ENCODE results near the gene PEX16. TPM values are rescaled to one million over a fixed set of nuclear protein-coding genes. Genes with fewer than 3 reads are reported as not detected.
A peak's percentile ranks its signal among the peaks of the same experiment; 100 is the strongest.

Gene PEX16
- total and polyA plus RNA-seq, 4 experiments from 2014 or later, result 49.6 to 71.5 (median 57.9) TPM

GRCh38 chr11:45899086-45899447, 18.6 kb downstream of the PEX16 start:
- H3K27me3 Mint-ChIP-seq, result peaks cover 19 to 24% of the 10 kb centered on the region in 2 donors

GRCh38 chr11:45897556-45897955, 20.1 kb downstream of the PEX16 start:
- Histone ChIP-seq H3K36me3 (ENCODE audit: insufficient read depth, low read length) (no peaks in the 10 kb centered on the region), H3K27ac (ENCODE audit: low read depth, low read length) (no peak overlapping the region), H3K4me1 (ENCODE audit: insufficient read depth, low read length) (peaks cover 13% of the 10 kb centered on the region), H3K4me3 (ENCODE audit: low read length in 2 of 2) (no peak overlapping the region), H3K9me3 (ENCODE audit: control insufficient read depth in 1 of 2, low read length in 2 of 2) (no peaks in the 10 kb centered on the region), H3K27me3 (ENCODE audit: insufficient read depth, low read length) (peaks cover 23% of the 10 kb centered on the region)
- DNase-seq, result no peak
- Mint-ChIP-seq H3K27me3 (peaks cover 19 to 29% of the 10 kb centered on the region in 2 donors), H3K9me3 (peaks cover 0 to 3% (median 0%) of the 10 kb centered on the region in 8 donors), H3K36me3 (no peaks in the 10 kb centered on the region), H3K4me1 (peaks cover 0 to 14% (median 0%) of the 10 kb centered on the region in 4 donors), H3K27ac (no peak overlapping the region), H3K4me3 (no peak overlapping the region)
- intact Hi-C loops (cut with micrococcal nuclease), result no loop called here
- ChIA-PET POLR2A (ENCODE audit: partially characterized antibody) (no interaction called here), CTCF (ENCODE audit: partially characterized antibody) (no interaction called here)

More at GRCh38 chr11:45899086-45899447, 18.6 kb downstream of the PEX16 start:
- no peaks in the 10 kb centered on the region for H3K9me3 ChIP-seq (ENCODE audit: control insufficient read depth in 1 of 2, low read length in 2 of 2)
- intact Hi-C loops (cut with micrococcal nuclease), result loop anchor here (2.0 kb wide), 1 partner anchor 14 kb away; the partner anchor contains the start of gene MAPK8IP1
- Mint-ChIP-seq H3K9me3 (peaks cover 0 to 3% (median 0%) of the 10 kb centered on the region in 8 donors), H3K36me3 (no peaks in the 10 kb centered on the region), H3K4me3 (peak overlapping the region in 7 of 8 donors; percentile 58 to 81 (median 74)), H3K4me1 (peaks cover 0 to 14% (median 0%) of the 10 kb centered on the region in 4 donors), H3K27ac (peak overlapping the region in 3 of 7 donors; percentile 28 to 80 (median 32))
- no peaks in the 10 kb centered on the region for H3K36me3 ChIP-seq (ENCODE audit: insufficient read depth, low read length)
- H3K4me3 ChIP-seq (ENCODE audit: low read length in 2 of 2), result peak overlapping the region in 1 of 2 donors; percentile 32
- no peak overlapping the region for H3K27ac ChIP-seq (ENCODE audit: low read depth, low read length)
- peaks cover 13% of the 10 kb centered on the region for H3K4me1 ChIP-seq (ENCODE audit: insufficient read depth, low read length)
- peaks cover 23% of the 10 kb centered on the region for H3K27me3 ChIP-seq (ENCODE audit: insufficient read depth, low read length)
- DNase-seq, result no peak
- ChIA-PET CTCF (ENCODE audit: partially characterized antibody) (no interaction called here), POLR2A (ENCODE audit: partially characterized antibody) (interaction anchor here (1.2 kb wide), 1 partner anchor 19 kb away, joined by 3 read pairs; the partner anchor contains the start of gene PEX16)

- intact Hi-C loops (cut with micrococcal nuclease), result no loop called here
- DNase-seq, result peak in 1 of 5 donors; percentile 9
- Histone ChIP-seq H3K27ac (ENCODE audit: low read depth, low read length) (no peak overlapping the region), H3K9me3 (ENCODE audit: control insufficient read depth in 1 of 2, low read length in 2 of 2) (no peaks in the 10 kb centered on the region), H3K27me3 (ENCODE audit: insufficient read depth, low read length) (peaks cover 23% of the 10 kb centered on the region), H3K4me3 (ENCODE audit: low read length in 2 of 2) (no peak overlapping the region), H3K4me1 (ENCODE audit: insufficient read depth, low read length) (peaks cover 13% of the 10 kb centered on the region), H3K36me3 (ENCODE audit: insufficient read depth, low read length) (no peaks in the 10 kb centered on the region)
- Mint-ChIP-seq H3K36me3 (no peaks in the 10 kb centered on the region), H3K4me1 (peaks cover 0 to 14% (median 0%) of the 10 kb centered on the region in 4 donors), H3K9me3 (peaks cover 0 to 3% (median 0%) of the 10 kb centered on the region in 8 donors), H3K27ac (no peak overlapping the region), H3K4me3 (peak overlapping the region in 1 of 8 donors; percentile 8), H3K27me3 (peaks cover 19 to 32% of the 10 kb centered on the region in 2 donors)
- ChIA-PET CTCF (ENCODE audit: partially characterized antibody) (interaction anchor here (0.6 kb wide), 1 partner anchor 1092 kb away, joined by 3 read pairs; no protein-coding TSS in a partner anchor), POLR2A (ENCODE audit: partially characterized antibody) (no interaction called here)
Measured at GRCh38 chr11:45896422-45896984, 21.2 kb downstream of the PEX16 start.

GRCh38 chr11:45895553-45896259, 22.0 kb downstream of the PEX16 start:
- Mint-ChIP-seq H3K27ac (no peak overlapping the region), H3K9me3 (peaks cover 0 to 3% (median 0%) of the 10 kb centered on the region in 8 donors), H3K27me3 (peaks cover 18 to 30% of the 10 kb centered on the region in 2 donors), H3K36me3 (no peaks in the 10 kb centered on the region), H3K4me1 (peaks cover 0 to 12% (median 0%) of the 10 kb centered on the region in 4 donors), H3K4me3 (no peak overlapping the region)
- H3K36me3 ChIP-seq (ENCODE audit: insufficient read depth, low read length), result no peaks in the 10 kb centered on the region
- intact Hi-C loops (cut with micrococcal nuclease), result no loop called here
- H3K27ac ChIP-seq (ENCODE audit: low read depth, low read length), result no peak overlapping the region
- peaks cover 13% of the 10 kb centered on the region for H3K4me1 ChIP-seq (ENCODE audit: insufficient read depth, low read length)
- ChIA-PET POLR2A (ENCODE audit: partially characterized antibody) (no interaction called here), CTCF (ENCODE audit: partially characterized antibody) (interaction anchor here (0.6 kb wide), 1 partner anchor 1091 kb away, joined by 3 read pairs; no protein-coding TSS in a partner anchor)
- no peaks in the 10 kb centered on the region for H3K9me3 ChIP-seq (ENCODE audit: control insufficient read depth in 1 of 2, low read length in 2 of 2)
- peaks cover 23% of the 10 kb centered on the region for H3K27me3 ChIP-seq (ENCODE audit: insufficient read depth, low read length)
- H3K4me3 ChIP-seq (ENCODE audit: low read length in 2 of 2), result no peak overlapping the region
- DNase-seq, result peak in 1 of 5 donors; percentile 12

GRCh38 chr11:45894555-45895247, 23.0 kb downstream of the PEX16 start:
- POLR2A ChIA-PET (ENCODE audit: partially characterized antibody), result no interaction called here
- no peaks in the 10 kb centered on the region for H3K36me3 ChIP-seq (ENCODE audit: insufficient read depth, low read length)
- H3K27ac Mint-ChIP-seq, result peak overlapping the region in 1 of 7 donors; percentile 71
- H3K27me3 ChIP-seq (ENCODE audit: insufficient read depth, low read length), result peaks cover 23% of the 10 kb centered on the region
- intact Hi-C loops (cut with micrococcal nuclease), result no loop called here
- H3K4me1 Mint-ChIP-seq, result peaks cover 0 to 8% (median 0%) of the 10 kb centered on the region in 4 donors
- H3K4me3 ChIP-seq (ENCODE audit: low read length in 2 of 2), result no peak overlapping the region
- H3K27ac ChIP-seq (ENCODE audit: low read depth, low read length), result no peak overlapping the region
- H3K4me3 Mint-ChIP-seq, result no peak overlapping the region
- peaks cover 0 to 4% of the 10 kb centered on the region in 2 donors for H3K36me3 Mint-ChIP-seq
- H3K9me3 ChIP-seq (ENCODE audit: control insufficient read depth in 1 of 2, low read length in 2 of 2), result no peaks in the 10 kb centered on the region
- DNase-seq, result no peak
- peaks cover 16 to 29% of the 10 kb centered on the region in 2 donors for H3K27me3 Mint-ChIP-seq
- peaks cover 0 to 3% (median 0%) of the 10 kb centered on the region in 8 donors for H3K9me3 Mint-ChIP-seq
- CTCF ChIA-PET (ENCODE audit: partially characterized antibody), result no interaction called here
- peaks cover 12% of the 10 kb centered on the region for H3K4me1 ChIP-seq (ENCODE audit: insufficient read depth, low read length)

GRCh38 chr11:45892856-45893255, 24.8 kb downstream of the PEX16 start:
- ChIA-PET POLR2A (ENCODE audit: partially characterized antibody) (no interaction called here), CTCF (ENCODE audit: partially characterized antibody) (no interaction called here)
- Mint-ChIP-seq H3K4me1 (peaks cover 0 to 2% (median 0%) of the 10 kb centered on the region in 4 donors), H3K27me3 (peaks cover 12 to 27% of the 10 kb centered on the region in 2 donors), H3K9me3 (peaks cover 0 to 3% (median 0%) of the 10 kb centered on the region in 8 donors), H3K36me3 (peaks cover 0 to 4% of the 10 kb centered on the region in 2 donors), H3K27ac (no peak overlapping the region), H3K4me3 (no peak overlapping the region)
- Histone ChIP-seq H3K9me3 (ENCODE audit: control insufficient read depth in 1 of 2, low read length in 2 of 2) (no peaks in the 10 kb centered on the region), H3K4me1 (ENCODE audit: insufficient read depth, low read length) (no peaks in the 10 kb centered on the region), H3K4me3 (ENCODE audit: low read length in 2 of 2) (no peak overlapping the region), H3K36me3 (ENCODE audit: insufficient read depth, low read length) (no peaks in the 10 kb centered on the region), H3K27me3 (ENCODE audit: insufficient read depth, low read length) (peaks cover 9% of the 10 kb centered on the region), H3K27ac (ENCODE audit: low read depth, low read length) (no peak overlapping the region)
- no peak for DNase-seq
- intact Hi-C loops (cut with micrococcal nuclease), result no loop called here
